HTERT RPE-1 (cell line): ENCODE measurements around the gene PIK3CG.
"Not testable (repeated sequence)": the region's sequence is repeated elsewhere in the genome, so short reads cannot be mapped to it uniquely, and the experiment has no call there.

Experiments
- in situ Hi-C: fragments of 300-500 bp; cut with MboI; formaldehyde crosslinking; loops from 4 replicates; pipeline ENCODE4 v1.14.3; 2020; ENCODE audit warnings: low sequenced_read_pairs

Gene PIK3CG

DNA sequence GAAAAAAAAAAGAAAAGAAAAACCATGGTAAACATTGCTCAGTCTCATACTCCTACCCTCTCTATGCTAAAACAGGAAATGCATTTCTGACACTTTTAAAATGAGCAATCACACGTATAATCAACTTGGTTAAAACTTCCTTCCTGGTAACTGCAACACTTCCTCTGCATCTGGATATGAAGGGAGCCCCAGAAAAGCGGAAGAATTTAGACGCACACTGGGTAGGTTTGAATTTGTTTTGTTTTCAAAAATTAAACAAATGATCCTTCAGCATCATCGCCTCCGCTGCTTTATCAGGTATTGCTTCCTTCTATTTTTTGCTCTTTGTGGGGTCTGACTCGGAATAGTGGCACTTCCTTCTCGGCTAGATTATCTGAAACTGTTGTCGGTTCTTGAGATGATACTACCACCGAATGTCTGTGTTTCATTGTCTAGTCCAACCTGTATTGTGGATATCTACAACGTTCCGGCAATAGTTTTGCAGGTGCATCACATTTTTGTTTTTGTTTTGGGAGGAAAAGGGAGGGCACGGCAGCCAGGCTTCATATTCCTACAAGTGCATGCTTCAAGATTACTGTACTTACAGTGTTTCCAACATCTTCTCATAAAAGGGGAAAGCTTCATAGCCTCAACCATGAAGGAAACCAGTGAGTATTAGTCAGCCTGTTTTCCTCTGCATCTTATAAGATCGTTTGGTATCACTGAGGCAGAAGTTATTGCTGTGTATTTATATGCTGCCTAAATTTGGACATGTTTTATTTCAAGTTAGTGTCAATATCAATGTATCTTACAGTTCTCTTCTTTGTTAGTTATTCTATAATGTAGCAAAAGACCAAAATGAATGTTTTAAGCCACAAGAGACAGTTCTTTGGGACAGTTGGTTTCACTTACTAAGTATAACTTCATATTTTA, at the start of gene PIK3CG:
PIK3CG (plus strand) TSS at position 153 of the 912 bp plus-strand sequence. CDS start 2,280 bp downstream, outside the sequence.
- in situ Hi-C loops, result no loop called here

DNA sequence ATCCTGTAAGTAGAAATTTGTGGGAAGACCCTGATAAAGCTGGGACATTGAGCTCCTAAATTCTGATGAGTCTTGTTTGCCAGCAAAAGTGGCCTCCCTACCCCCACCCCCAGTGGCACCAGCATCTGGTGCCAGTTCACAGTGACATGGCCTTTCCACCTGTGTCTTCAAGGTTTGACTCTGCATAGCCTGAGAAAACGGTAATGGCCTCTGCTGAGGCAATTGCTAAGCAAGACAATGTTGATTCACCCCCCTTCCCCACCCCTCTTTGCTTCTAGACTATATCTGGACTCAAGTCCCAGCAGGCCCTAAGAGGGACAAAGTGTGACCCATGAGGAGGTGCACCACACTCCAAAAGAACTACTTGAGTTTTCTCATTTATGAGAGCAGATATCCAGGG, 48.0 kb upstream of the PIK3CG start:
- in situ Hi-C loops, result no loop called here

DNA sequence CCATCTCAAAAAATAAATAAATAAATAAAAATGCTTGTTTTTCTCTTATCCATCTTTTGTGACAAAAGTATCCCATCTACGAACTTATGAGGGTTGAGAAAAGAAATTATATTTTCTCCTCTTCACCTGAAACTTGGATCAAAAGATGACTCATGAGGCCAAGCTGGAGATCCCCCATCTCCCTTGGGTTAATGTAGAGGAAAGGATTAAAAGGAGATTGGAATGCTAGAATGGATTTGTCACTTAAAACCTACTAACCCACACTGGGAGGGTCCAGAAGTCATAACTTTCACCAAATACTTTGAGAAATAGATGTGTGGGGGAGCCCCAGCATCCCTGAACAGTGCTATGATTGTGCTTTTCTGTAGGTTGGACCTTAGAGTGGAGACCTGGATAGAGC, 46.3 kb upstream of the PIK3CG start:
- in situ Hi-C loops, result no loop called here

DNA sequence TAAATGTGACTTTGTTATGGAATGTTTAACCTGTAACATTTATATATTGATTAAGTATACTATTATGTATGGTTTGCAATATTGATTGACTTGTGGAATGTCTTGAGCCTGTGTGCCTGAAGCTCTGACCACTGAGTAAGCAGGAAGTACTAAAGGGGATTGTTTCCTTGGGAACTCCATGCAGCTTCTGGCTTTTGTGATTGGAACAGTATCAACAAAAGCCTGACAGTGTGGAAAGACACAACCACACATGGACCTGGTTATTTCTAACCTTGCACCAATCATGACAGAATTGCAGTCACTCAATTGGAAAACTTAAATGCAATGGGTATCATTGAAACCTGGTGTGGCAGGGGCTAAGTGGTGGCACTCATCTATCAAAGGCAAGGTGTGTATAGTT, 45.5 kb upstream of the PIK3CG start:
- in situ Hi-C loops, result no loop called here

DNA sequence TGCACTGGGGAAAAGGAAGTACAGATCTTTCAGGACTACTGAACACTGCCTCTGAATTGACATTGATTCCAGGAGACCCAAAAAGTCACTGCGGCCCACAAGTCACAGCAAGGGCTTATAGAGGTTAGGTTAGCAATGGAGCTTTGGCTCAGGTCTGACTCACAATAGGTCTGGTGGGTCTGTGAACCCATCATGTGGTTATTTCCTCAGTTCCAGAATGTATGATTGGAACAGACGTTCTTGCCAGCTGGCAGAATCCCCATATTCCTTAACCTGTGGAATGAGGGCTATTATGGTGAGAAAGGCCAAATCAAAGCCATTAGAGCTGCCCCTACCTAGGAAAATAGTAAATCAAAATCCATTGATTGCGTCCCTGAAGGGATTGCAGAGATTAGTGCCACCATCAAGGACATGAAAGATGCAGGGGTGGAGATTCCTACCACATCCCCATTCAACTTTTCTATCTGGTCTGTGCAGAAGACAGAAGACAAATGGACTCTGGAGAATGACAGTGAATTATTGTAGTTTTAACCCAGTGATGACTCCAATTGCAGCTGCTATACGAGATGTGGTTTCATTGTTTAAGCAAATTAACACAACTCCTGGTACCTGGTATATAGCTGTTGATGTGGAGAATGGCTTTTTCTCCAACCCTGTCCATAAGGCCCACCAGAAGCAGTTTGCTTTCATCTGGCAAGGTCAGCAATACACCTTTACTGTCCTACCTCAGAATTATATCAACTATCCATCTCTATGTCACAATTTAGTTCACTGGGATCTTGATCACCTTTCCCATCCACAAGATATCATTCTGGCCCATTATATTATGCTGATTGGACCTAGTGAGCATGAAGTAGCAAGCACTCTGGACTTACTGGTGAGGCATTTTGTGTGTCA, 44.5 kb upstream of the PIK3CG start:
- in situ Hi-C loops, result no loop called here

DNA sequence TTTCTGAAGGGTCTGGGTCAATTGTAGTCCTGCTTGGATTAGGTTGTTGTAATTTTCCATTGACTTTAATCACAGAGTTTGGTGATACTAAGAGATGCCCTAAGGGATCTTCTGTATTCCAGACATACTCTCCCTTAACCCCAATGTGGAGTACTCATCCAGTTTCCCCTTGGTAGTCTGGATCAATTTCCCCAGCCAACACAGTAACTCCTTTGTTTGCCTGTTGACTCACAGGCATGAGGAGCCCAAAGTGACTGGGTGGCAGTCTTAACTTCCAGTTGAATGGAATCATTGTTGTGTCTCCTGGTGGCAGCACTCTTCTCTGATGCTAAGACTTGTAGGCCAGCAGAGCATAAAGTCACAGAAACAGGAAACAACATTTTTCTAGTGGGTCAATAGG, 41.5 kb upstream of the PIK3CG start:
- in situ Hi-C loops, result no loop called here

DNA sequence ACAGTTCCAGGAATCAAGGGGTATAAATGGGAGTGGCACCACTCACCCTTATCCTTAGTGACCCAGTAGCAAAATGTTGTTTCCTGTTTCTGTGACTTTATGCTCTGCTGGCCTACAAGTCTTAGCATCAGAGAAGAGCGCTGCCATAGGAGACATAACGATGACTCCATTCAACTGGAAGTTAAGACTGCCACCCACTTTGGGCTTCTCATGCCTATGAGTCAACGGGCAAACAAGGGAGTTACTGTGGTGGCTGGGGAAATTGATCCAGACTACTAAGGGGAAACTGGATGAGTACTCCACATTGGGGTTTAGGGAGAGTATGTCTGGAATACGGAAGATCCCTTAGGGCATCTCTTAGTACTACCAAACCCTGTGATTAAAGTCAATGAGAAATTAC, 40.6 kb upstream of the PIK3CG start:
- in situ Hi-C loops, result no loop called here

DNA sequence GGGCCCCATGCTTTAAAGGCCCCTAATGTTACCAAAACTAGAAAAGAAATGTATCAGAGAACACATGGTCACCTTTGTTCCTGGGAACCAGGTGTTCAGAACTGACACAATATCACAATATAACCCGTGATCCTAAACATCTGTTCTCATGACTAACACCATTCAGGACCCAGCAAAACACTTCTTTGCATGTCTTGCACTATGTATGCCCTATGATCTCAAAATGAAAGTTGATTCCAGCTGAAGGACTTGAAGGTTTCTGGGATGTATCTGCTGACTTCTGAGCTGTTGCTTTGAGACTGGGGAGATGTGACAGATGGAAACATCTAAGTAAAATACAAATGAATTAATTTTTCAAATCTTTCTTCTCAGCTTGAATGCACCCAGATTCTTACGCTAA, 37.5 kb upstream of the PIK3CG start:
- in situ Hi-C loops, result no loop called here

DNA sequence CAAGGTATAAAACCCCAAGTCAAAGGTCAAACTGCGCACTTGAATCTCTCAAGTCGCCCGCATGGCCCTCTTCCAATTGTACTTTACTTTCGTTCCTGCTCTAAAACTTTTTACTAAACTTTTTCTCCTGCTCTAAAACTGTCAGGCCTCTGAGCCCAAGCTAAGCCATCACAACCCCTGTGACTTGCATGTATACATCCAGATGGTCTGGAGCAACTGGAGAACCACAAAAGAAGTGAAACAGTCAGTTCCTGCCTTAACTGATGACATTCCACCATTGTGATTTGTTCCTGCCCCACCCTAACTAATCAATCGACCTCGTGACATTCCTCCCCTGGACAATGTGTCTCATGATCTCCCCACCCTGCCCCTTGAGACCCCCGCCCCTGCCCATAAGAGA, 35.6 kb upstream of the PIK3CG start:
- in situ Hi-C loops, result no loop called here

DNA sequence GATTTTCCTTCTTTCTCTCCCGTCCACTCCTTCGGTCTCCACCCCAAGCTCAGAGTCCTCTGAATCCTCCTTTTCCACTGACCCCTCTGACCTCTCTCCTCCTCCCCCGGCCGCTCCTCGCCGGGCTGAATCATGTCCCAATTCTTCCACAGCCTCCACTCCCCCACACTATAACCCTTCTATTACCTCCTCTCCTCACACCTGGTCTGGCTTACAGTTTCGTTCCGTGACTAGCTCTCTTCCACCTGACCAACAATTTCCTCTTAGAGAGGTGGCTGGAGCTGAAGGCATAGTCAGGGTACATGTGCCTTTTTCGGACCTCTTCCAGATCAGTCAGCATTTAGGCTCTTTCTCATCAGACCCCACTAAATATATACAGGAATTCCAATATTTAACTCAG, 34.2 kb upstream of the PIK3CG start:
- in situ Hi-C loops, result not testable (repeated sequence)

DNA sequence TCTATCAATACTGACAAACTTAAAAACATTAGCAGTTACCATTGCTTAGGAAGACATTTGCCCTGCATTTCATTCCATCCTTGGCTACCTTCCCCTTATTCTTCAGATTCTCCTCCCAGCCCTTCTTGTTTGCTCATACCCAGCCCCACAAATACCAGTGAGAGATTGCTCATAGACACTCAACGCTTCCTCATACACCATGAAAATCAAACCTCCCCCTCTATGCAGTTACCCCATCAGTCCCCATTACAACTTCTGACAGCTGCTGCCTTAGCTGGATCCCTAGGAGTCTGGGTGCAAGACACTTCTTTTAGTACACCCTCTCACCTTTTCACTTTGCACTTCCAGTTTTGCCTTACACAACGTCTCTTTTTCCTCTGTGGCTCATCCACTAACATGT, 28.3 kb upstream of the PIK3CG start:
- in situ Hi-C loops, result no loop called here

DNA sequence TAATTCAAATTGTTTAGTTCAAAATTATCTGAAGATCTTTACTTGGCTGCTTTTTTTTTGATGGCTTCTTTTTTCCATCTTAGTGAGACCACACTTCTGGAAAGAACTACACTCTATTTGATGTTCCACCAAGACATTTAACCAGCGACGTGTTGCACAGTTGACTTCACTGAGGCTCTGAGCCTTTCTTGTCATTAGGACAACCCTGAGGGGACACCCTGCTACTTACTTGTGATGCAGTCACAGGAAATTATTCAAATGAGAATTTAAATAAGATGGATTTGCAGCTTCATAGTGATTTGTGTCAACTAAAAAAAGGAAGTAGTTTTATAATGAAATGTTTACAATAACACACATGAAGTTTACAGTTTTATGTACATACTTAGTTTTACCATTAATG, 25.6 kb upstream of the PIK3CG start:
- in situ Hi-C loops, result no loop called here

DNA sequence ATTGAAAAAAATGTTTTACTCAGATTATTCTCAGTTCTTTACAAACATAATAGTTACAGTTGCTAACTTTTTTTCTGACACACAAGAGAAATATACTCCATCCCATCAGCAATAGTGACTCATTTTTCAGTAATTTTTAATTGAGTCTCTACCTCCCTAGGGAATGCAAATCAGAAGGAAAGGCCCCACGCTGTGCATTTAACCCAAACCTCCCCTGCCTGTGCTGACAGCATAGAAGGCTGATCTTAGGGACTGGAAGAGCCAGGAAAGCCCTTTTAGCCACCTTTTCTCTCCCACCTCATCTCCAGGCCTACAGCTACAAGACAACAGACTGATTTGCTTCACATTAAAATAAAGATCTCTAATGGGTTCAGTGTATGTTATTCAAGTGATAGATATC, 24.7 kb upstream of the PIK3CG start:
- in situ Hi-C loops, result no loop called here

DNA sequence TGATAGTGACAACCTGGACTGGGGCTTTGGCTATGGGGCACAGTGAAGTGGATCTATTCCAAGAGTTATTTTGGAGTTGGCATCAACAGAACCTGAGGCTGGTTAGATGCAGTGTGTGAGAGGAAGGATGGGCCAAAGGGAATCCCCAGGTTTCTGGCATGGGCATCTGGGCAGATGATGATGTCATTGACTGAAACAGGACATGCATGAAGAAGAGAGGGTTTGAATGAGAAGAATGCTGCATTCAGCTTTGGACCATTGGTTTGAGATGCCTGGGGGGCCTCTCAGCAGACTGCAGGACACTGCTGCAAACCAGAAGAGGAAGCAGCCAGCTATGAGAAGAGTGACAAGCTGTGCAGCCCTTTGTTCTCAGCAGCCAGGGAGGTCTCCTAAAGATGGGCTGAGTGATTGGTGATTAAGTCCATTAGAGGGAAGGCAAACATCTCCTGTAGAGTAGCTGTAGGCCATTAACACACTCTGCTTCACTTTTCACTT, 23.1 kb upstream of the PIK3CG start:
- in situ Hi-C loops, result no loop called here

DNA sequence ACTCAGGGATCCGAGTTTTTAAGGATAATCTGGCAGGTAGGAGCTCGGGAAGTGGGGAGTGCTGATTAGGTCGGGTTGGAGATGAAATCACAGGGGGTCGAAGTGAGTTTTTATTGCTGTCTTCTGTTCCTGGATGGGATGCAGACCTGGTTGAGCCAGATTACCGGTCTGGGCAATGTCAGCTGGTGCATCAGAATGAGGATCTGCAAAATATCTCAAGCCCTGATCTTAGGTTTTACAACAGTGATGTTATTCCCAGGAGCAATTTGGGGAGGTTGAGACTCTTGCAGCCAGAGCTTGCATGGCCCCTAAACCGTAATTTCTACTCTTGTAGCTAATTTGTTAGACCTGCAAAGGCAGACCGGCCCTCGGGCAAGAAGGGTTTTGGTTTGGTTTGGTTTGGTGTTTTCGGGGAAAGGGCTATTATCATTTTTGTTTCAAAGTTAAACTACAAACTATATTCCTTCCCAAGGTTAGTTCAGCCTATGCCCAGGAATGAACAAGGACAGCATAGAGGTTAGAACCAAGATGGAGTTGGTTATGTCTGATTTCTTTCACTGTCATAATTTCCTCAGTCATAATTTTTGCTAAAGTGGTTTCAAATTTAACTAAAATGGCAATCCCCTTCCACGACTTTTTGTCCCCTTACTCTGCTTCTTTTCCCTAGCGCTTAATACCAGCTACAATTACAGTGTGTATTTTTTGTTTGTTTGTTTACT, 20.6 kb upstream of the PIK3CG start:
- in situ Hi-C loops, result no loop called here

DNA sequence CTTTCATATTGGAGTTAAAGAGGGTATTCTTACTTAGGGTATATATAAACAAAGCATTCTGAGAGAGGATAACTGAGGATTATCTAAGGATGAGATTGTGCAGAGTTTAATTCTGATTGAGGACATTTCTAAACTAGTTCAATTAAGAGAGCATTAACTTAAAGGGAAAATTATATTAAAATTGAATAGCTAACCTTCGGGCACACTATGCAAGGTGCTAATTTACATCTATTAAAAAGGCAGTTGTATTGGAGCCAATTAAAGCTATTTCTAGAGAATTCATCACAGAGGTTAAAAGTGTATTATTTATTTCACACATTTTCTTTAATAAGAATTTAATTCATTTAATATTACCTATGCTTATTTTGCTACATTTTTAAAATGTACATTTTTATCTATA, 17.0 kb upstream of the PIK3CG start:
- in situ Hi-C loops, result no loop called here

DNA sequence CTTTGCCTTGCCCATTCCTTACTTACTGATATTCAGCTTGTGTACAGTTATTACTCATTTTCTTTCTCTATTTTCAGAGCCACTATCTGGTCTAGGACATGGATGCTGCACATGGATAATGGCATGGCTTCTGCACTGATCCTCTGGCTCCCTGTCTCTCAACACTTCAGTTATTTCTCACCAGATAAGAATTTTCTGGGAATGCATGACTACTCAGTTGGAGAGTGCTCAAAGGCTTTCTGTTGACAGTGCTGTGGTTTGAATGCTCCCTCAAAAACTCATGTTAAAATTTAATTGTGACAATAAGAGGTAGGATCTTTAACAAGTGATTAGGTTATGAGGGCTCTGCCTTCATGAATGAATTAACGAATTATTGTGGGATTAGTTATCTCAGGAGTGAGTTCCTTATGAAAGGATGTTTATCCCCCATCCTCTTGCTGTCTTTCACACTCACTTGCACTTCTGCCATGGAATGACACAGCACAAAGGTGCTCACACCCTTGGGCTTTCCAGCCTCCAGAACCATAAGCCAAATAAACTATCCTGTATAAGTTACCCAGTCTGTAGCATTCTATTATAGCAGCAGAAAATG, 16.1 kb upstream of the PIK3CG start:
- in situ Hi-C loops, result no loop called here

DNA sequence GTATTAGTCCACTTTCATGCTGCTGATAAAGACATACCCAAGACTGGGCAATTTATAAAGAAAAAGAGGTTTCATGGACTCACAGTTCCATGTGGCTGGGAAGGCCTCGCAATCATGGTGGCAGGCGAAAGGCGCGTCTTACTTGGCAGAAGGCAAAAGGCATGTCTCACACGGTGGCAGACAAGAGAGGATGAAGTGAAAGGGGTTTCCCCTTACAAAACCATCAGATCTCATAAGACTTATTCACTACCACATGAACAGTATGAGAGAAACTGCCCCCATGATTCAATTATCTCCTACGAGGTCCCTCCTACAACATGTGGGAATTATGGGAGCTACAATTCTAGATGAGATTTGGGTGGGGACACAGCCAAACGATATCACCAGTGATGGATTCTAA, 13.4 kb upstream of the PIK3CG start:
- in situ Hi-C loops, result not testable (repeated sequence)

DNA sequence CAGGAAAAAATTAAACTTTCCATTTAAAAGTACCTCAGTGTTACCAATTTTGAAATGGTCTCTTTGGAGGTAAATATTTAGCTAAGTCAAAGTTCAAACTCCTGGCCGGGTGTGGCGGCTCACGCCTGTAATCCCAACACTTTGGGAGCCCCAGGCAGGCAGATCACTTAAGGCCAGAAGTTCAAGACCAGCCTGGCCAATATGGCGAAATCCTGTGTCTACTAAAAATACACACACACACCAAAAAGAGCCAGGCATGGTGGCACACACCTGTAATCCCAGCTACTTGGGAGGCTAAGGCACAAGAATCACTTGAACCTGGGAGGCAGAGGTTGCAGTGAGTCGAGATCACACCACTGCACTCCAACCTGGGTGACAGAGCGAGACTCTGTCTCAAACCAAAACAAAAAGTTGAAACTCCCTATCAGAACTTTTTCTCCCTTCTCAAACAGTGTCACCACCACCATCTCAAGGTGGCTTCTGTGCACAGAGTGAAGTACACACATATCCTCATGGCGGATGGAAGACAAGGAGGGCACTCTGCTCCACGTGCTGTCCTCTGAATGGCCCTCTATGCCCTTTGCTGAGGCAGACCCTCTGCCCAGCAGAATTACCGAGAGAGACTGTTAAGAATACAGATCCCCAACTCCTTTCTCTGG, 11.7 kb upstream of the PIK3CG start:
- in situ Hi-C loops, result no loop called here

DNA sequence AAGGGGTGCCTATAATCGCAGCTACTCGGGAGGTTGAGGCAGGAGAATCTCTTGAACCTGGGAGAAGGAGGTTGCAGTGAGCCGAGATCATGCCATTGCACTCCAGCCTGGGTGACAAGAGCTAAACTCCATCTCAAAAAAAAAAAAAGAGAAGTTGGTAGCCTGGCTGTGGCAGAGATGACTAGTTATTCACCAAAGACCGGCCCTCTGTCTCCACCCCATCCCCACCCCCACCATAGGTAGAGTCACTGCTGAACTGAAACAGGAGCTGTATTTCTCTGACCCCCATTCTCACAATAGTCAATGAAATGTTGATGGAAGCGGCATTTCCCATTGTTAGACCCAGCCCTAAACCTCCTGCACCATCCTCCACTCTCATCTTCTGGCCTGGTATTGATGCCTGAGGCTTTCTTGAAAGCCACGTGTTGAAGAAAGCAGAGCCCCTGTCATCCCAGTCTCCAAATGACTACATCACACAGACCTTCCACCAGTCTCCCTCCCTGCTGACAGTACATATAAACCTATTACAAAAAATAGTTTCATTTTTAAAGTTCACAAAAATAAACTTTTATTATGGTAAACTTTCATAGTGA, 9.4 kb upstream of the PIK3CG start:
- in situ Hi-C loops, result no loop called here
